ENCODE data around the gene CARD11.
"Not testable (repeated sequence)": the region's sequence is repeated elsewhere in the genome, so short reads cannot be mapped to it uniquely, and the experiment has no call there.

The CARD11 gene

GRCh38 chr7:2959103-2959680, 84.5 kb downstream of the CARD11 start:
- Histone ChIP-seq H3K27me3 (ENCODE audit: insufficient read depth, poor library complexity, severe bottlenecking) (no peaks in the 10 kb centered on the region), H3K4me3 (replicated peaks; ENCODE audit: insufficient read depth, low read length) (no peak overlapping the region), H3K27ac (replicated peaks) (no peak overlapping the region)
- TF ChIP-seq CTCF (IDR thresholded peaks at IDR 0.05; ENCODE audit: insufficient read depth, low read length) (no peak), POLR2AphosphoS5 (IDR thresholded peaks at IDR 0.05; ENCODE audit: low read depth) (no peak), REST (IDR thresholded peaks at IDR 0.05; ENCODE audit: insufficient replicate concordance, low read depth) (no peak), SPI1 (IDR thresholded peaks at IDR 0.05; ENCODE audit: borderline replicate concordance, low read depth) (no peak), GABPA (IDR thresholded peaks at IDR 0.05; ENCODE audit: low read depth) (no peak)
- DNase-seq (ENCODE audit: low read depth in 1 of 2, low spot score in 1 of 2) = no peak

- no peak for TF ChIP-seq REST (IDR thresholded peaks at IDR 0.05; ENCODE audit: insufficient replicate concordance, low read depth)
- no peak for TF ChIP-seq POLR2AphosphoS5 (IDR thresholded peaks at IDR 0.05; ENCODE audit: low read depth)
- no peak for TF ChIP-seq SPI1 (IDR thresholded peaks at IDR 0.05; ENCODE audit: borderline replicate concordance, low read depth)
- TF ChIP-seq GABPA (IDR thresholded peaks at IDR 0.05; ENCODE audit: low read depth) = no peak
- TF ChIP-seq CTCF (IDR thresholded peaks at IDR 0.05; ENCODE audit: insufficient read depth, low read length) = no peak
- no peak for DNase-seq (ENCODE audit: low read depth in 1 of 2, low spot score in 1 of 2)
- H3K27ac ChIP-seq (replicated peaks) = no peak overlapping the region
- no peaks in the 10 kb centered on the region for H3K27me3 ChIP-seq (ENCODE audit: insufficient read depth, poor library complexity, severe bottlenecking)
- no peak overlapping the region for H3K4me3 ChIP-seq (replicated peaks; ENCODE audit: insufficient read depth, low read length)
These were observed 85.1 kb downstream of the CARD11 start for GRCh38 chr7:2958416-2959102.

GRCh38 chr7:2957369-2957727, 86.3 kb downstream of the CARD11 start:
- H3K27me3 ChIP-seq (ENCODE audit: insufficient read depth, poor library complexity, severe bottlenecking); H3K27ac ChIP-seq (replicated peaks); H3K4me3 ChIP-seq (replicated peaks; ENCODE audit: insufficient read depth, low read length); DNase-seq (ENCODE audit: low read depth in 1 of 2, low spot score in 1 of 2): not testable (repeated sequence)

GRCh38 chr7:2956526-2957368, 86.9 kb downstream of the CARD11 start:
- TF ChIP-seq CTCF (IDR thresholded peaks at IDR 0.05; ENCODE audit: insufficient read depth, low read length) (no peak), SPI1 (IDR thresholded peaks at IDR 0.05; ENCODE audit: borderline replicate concordance, low read depth) (no peak; the same call in 1 of the 2 replicates), GABPA (IDR thresholded peaks at IDR 0.05; ENCODE audit: low read depth) (no peak), POLR2AphosphoS5 (IDR thresholded peaks at IDR 0.05; ENCODE audit: low read depth) (no peak), REST (IDR thresholded peaks at IDR 0.05; ENCODE audit: insufficient replicate concordance, low read depth) (no peak)
- Histone ChIP-seq H3K27ac (replicated peaks) (0 out of 2 replicates have a peak overlapping the region, but pooled peaks have one; percentile 1), H3K27me3 (ENCODE audit: insufficient read depth, poor library complexity, severe bottlenecking) (no peaks in the 10 kb centered on the region), H3K4me3 (replicated peaks; ENCODE audit: insufficient read depth, low read length) (no peak overlapping the region)
- peak in 1 of 2 experiments; percentile 51 for DNase-seq (ENCODE audit: low read depth in 1 of 2, low spot score in 1 of 2)

All from HL-60 (cell line).